Measurements from ENCODE around the gene LPCAT2. TPM values are rescaled to one million over a fixed set of nuclear protein-coding genes. Genes with fewer than 3 reads are reported as not detected.

LPCAT2 gene
- total RNA-seq, 1 experiment from 2014 or later = 25.2 TPM

DNA sequence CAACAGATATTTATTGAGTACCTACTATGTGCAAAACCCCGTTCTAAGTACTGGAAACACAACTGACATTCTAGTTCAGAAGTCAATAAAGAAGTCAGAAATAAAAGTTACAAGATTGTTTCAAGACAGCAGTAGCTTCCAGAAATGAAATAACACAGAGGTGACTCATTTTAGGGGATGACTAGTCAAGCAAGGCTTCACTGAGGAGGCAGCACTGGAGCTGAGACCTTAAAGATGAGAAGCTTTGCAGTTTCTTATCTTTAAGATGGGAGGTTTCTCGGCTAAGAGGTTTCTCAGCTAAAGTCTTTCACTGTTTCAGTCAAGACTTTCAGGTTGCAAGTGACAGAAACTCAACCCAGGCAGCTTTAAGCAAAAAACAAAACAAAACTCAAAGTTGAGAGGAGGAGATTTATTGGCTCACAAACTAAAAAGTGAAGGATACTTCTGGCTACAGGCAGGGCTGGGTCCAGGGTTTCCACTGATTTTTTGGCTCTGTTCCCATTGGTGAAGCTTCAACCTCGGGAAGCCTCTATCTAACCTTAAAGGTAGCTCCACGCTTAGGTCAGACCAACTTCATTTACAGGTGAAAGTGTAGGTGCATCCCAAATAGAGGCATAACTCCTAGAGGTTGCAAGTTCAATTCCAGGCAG lies 37.3 kb upstream of the LPCAT2 start:
- Histone ChIP-seq H3K9me3 (no peaks in the 10 kb centered on the region), H3K4me3 (ENCODE audit: low read depth, low read length) (no peak overlapping the region), H3K36me3 (ENCODE audit: control insufficient read depth, insufficient read depth, low read length) (no peaks in the 10 kb centered on the region), H3K4me1 (no peaks in the 10 kb centered on the region), H3K27me3 (replicated peaks; ENCODE audit: control insufficient read depth, insufficient read depth, low read length) (no peaks in the 10 kb centered on the region)
- intact Hi-C loops (cut with micrococcal nuclease; ENCODE audit: unreplicated experiment) = no loop called here
- ChIA-PET POLR2A (no interaction called here), CTCF (no interaction called here)
- peaks cover 3% of the 10 kb centered on the region for H3K27me3 Mint-ChIP-seq (ENCODE audit: insufficient read depth, unreplicated experiment)
- no peaks in the 10 kb centered on the region for H3K36me3 Mint-ChIP-seq (ENCODE audit: insufficient read depth, unreplicated experiment)
- no peaks in the 10 kb centered on the region for H3K4me1 Mint-ChIP-seq (ENCODE audit: low read depth, unreplicated experiment)
- H3K4me3 Mint-ChIP-seq (ENCODE audit: unreplicated experiment) = no peak overlapping the region
- no peak overlapping the region for H3K27ac Mint-ChIP-seq (ENCODE audit: unreplicated experiment)
- BruUV-seq (replicated peaks) = no TSS peak
- no peaks in the 10 kb centered on the region for H3K9me3 Mint-ChIP-seq (ENCODE audit: unreplicated experiment)
- DNase-seq = no peak
- TF ChIP-seq, protein P1, sequence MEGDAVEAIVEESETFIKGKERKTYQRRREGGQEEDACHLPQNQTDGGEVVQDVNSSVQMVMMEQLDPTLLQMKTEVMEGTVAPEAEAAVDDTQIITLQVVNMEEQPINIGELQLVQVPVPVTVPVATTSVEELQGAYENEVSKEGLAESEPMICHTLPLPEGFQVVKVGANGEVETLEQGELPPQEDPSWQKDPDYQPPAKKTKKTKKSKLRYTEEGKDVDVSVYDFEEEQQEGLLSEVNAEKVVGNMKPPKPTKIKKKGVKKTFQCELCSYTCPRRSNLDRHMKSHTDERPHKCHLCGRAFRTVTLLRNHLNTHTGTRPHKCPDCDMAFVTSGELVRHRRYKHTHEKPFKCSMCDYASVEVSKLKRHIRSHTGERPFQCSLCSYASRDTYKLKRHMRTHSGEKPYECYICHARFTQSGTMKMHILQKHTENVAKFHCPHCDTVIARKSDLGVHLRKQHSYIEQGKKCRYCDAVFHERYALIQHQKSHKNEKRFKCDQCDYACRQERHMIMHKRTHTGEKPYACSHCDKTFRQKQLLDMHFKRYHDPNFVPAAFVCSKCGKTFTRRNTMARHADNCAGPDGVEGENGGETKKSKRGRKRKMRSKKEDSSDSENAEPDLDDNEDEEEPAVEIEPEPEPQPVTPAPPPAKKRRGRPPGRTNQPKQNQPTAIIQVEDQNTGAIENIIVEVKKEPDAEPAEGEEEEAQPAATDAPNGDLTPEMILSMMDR (IDR thresholded peaks at IDR 0.05; ENCODE audit: insufficient read depth in 1 of 2, low read depth in 1 of 2, low read length in 1 of 2, severe bottlenecking in 1 of 2, unreplicated experiment in 1 of 2) = no peak

DNA sequence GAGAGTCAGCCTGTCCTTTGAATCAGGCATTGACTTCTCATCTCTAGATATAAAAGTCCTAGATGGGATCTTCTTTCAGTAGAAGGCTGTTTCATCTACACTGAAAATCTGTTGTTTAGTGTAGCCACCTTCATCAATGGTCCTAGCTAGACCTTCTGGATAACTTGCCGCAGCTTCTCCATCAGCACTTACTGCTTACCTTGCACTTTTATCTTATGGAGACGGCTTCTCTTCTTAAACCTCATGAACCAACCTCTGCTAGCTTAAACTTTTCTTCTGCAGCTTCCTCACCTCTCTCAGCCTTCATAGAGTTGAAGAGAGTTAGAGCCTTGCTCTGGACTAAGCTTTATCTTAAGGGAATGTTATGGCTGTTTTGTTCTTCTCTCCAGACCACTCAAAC lies 35.3 kb upstream of the LPCAT2 start:
- Histone ChIP-seq H3K27me3 (replicated peaks; ENCODE audit: control insufficient read depth, insufficient read depth, low read length) (no peaks in the 10 kb centered on the region), H3K4me3 (ENCODE audit: low read depth, low read length) (no peak overlapping the region), H3K36me3 (ENCODE audit: control insufficient read depth, insufficient read depth, low read length) (no peaks in the 10 kb centered on the region), H3K4me1 (no peaks in the 10 kb centered on the region), H3K9me3 (no peaks in the 10 kb centered on the region)
- TF ChIP-seq, protein P1 (IDR thresholded peaks at IDR 0.05; ENCODE audit: insufficient read depth in 1 of 2, low read depth in 1 of 2, low read length in 1 of 2, severe bottlenecking in 1 of 2, unreplicated experiment in 1 of 2) = no peak
- POLR2A ChIA-PET = no interaction called here
- CTCF ChIA-PET = interaction anchor here (0.5 kb wide), 1 partner anchor 566 kb away, joined by 6 read pairs; no protein-coding TSS in a partner anchor
- H3K4me1 Mint-ChIP-seq (ENCODE audit: low read depth, unreplicated experiment) = no peaks in the 10 kb centered on the region
- no peak for DNase-seq
- peaks cover 6% of the 10 kb centered on the region for H3K27me3 Mint-ChIP-seq (ENCODE audit: insufficient read depth, unreplicated experiment)
- no peak overlapping the region for H3K4me3 Mint-ChIP-seq (ENCODE audit: unreplicated experiment)
- H3K36me3 Mint-ChIP-seq (ENCODE audit: insufficient read depth, unreplicated experiment) = no peaks in the 10 kb centered on the region
- H3K27ac Mint-ChIP-seq (ENCODE audit: unreplicated experiment) = no peak overlapping the region
- intact Hi-C loops (cut with micrococcal nuclease; ENCODE audit: unreplicated experiment) = no loop called here
- H3K9me3 Mint-ChIP-seq (ENCODE audit: unreplicated experiment) = no peaks in the 10 kb centered on the region
- BruUV-seq (replicated peaks) = no TSS peak

DNA sequence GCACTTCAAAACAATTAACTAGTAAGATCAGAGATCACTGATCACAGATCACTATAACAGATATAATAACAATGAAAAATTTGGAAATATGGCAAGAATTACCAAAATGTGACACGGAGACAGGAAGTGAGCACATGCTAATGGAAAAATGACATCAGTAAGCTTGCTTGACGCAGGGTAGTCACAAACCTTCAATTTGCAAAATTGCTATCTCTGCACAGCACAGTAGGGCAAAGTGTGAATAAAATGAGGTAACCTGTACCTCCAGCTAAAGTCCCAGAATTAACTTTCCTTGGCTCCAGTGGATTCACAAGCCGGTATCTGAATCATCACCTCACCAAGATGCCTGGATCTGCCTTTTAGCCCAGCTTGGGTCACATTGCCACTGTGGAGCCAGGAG lies 34.1 kb upstream of the LPCAT2 start:
- BruUV-seq (replicated peaks) = no TSS peak
- DNase-seq = no peak
- H3K4me1 Mint-ChIP-seq (ENCODE audit: low read depth, unreplicated experiment) = peaks cover 5% of the 10 kb centered on the region
- ChIA-PET CTCF (no interaction called here), POLR2A (no interaction called here)
- no peaks in the 10 kb centered on the region for H3K9me3 Mint-ChIP-seq (ENCODE audit: unreplicated experiment)
- H3K27me3 Mint-ChIP-seq (ENCODE audit: insufficient read depth, unreplicated experiment) = peaks cover 14% of the 10 kb centered on the region
- no peak overlapping the region for H3K4me3 ChIP-seq (ENCODE audit: low read depth, low read length)
- H3K27me3 ChIP-seq (replicated peaks; ENCODE audit: control insufficient read depth, insufficient read depth, low read length) = no peaks in the 10 kb centered on the region
- no peak overlapping the region for H3K4me3 Mint-ChIP-seq (ENCODE audit: unreplicated experiment)
- intact Hi-C loops (cut with micrococcal nuclease; ENCODE audit: unreplicated experiment) = no loop called here
- TF ChIP-seq, protein P1 (IDR thresholded peaks at IDR 0.05; ENCODE audit: insufficient read depth in 1 of 2, low read depth in 1 of 2, low read length in 1 of 2, severe bottlenecking in 1 of 2, unreplicated experiment in 1 of 2) = no peak
- no peaks in the 10 kb centered on the region for H3K36me3 Mint-ChIP-seq (ENCODE audit: insufficient read depth, unreplicated experiment)
- no peaks in the 10 kb centered on the region for H3K36me3 ChIP-seq (ENCODE audit: control insufficient read depth, insufficient read depth, low read length)
- no peaks in the 10 kb centered on the region for H3K4me1 ChIP-seq
- H3K9me3 ChIP-seq = no peaks in the 10 kb centered on the region
- H3K27ac Mint-ChIP-seq (ENCODE audit: unreplicated experiment) = no peak overlapping the region
